Activated naive CD8-positive, alpha-beta T cell treated with anti-CD3 and anti-CD28 coated beads, Interleukin-2, amount 10 ng/mL, durations not matched to agents 7 days and 5 days (primary cell): ENCODE measurements around the gene PLCB3. TPM values are rescaled to one million over a fixed set of nuclear protein-coding genes. Genes with fewer than 3 reads are reported as not detected.

Experiments used
- ATAC-seq: fragments of 150-1000 bp; cut with Tn5 transposase; one replicate; pipeline ENCODE4 v1.10.0; 2021; ENCODE audit warnings: low read depth, moderate library complexity
- POLR2A ChIA-PET: fragments of 350-600 bp; sonication (Branson Sonifier 250); formaldehyde crosslinking; loops from one replicate; lab custom pipeline; 2021; ENCODE audit warnings: antibody characterized with exemption; lab: Charles Lee
- DNase-seq: peaks from one replicate; pipeline ENCODE4 v3.0.0; 2021
- H3K27ac Mint-ChIP-seq: one replicate; pipeline ENCODE4 v1.8.0; 2022; ENCODE audit warnings: mild to moderate bottlenecking, mixed read lengths
- H3K27me3 Mint-ChIP-seq: one replicate; pipeline ENCODE4 v1.8.0; 2022; ENCODE audit warnings: mild to moderate bottlenecking, moderate library complexity, mixed read lengths
- H3K36me3 Mint-ChIP-seq: one replicate; pipeline ENCODE4 v1.8.0; 2021; ENCODE audit warnings: mild to moderate bottlenecking, mixed read lengths
- H3K4me1 Mint-ChIP-seq: one replicate; pipeline ENCODE4 v1.8.0; 2021; ENCODE audit warnings: mixed read lengths
- H3K4me3 Mint-ChIP-seq: one replicate; pipeline ENCODE4 v1.8.0; 2022; ENCODE audit warnings: mild to moderate bottlenecking, moderate library complexity, mixed read lengths
- H3K9me3 Mint-ChIP-seq: one replicate; pipeline ENCODE4 v1.8.0; 2021; ENCODE audit warnings: mixed read lengths
- total RNA-seq, 2 experiments: library from RNA; stranded (reverse); gene quantifications; one replicate each; pipeline ENCODE4 v1.2.3, GENCODE V29; 2021

The PLCB3 gene
- total RNA-seq, 2 experiments from 2014 or later: 18.6 to 18.9 TPM

DNA sequence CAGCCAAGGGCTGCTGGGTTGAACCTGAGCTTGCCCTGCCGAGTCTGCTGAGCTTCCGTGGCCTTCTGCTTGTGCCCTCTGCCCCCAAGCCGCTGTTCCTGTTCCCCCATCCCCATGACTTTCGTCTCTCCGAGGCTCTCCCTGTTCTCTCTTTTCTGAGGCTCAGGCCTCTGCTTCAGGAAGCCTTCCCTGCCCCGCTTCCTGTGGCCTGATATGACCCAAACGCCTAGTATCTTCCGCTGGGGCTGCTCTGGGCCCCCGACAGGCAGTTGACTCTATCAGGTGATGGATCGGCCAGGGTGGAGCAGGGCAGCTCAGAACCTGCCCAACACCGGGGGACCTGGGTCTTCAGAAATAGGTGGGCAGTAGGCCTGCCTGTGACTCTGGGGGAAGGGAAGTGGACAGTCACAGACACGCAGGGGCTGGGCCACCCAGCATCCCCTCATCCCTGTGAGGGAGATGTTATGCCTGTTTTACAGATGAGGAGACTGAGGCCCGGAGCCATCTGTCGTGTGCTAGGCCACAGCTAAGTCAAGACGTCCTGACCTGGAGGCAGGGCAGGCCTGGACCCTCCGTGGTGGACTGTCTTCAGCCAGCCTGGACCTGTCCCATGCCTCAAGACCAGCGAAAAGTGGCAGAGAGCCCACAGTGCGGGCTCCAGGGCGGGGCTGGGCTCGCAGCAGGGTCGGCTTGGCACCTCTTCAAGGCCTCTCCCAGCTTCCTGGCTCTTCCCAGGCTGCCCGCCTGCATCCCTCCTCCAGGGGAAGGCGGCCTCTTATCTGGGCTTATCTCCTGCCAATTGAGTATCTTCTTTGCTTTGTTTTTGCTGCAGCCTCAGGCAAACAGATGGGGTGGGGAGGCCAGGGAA is 16.9 kb downstream of the PLCB3 start:
- H3K36me3 Mint-ChIP-seq: peaks cover 6% of the 10 kb centered on the region
- peak overlapping the region; percentile 96 for H3K4me3 Mint-ChIP-seq
- peak overlapping the region; percentile 96 for H3K27ac Mint-ChIP-seq
- no peaks in the 10 kb centered on the region for H3K9me3 Mint-ChIP-seq
- DNase-seq (no peak), ATAC-seq (no peak)
- no peaks in the 10 kb centered on the region for H3K27me3 Mint-ChIP-seq
- peaks cover 23% of the 10 kb centered on the region for H3K4me1 Mint-ChIP-seq
- POLR2A ChIA-PET: interaction anchor here (0.6 to 6.0 kb wide), 15 partner anchors 10 to 86 kb away, joined by 3 to 94 read pairs (median 13); partner anchors contain the start of genes BAD, ESRRA, FERMT3 and FKBP2

DNA sequence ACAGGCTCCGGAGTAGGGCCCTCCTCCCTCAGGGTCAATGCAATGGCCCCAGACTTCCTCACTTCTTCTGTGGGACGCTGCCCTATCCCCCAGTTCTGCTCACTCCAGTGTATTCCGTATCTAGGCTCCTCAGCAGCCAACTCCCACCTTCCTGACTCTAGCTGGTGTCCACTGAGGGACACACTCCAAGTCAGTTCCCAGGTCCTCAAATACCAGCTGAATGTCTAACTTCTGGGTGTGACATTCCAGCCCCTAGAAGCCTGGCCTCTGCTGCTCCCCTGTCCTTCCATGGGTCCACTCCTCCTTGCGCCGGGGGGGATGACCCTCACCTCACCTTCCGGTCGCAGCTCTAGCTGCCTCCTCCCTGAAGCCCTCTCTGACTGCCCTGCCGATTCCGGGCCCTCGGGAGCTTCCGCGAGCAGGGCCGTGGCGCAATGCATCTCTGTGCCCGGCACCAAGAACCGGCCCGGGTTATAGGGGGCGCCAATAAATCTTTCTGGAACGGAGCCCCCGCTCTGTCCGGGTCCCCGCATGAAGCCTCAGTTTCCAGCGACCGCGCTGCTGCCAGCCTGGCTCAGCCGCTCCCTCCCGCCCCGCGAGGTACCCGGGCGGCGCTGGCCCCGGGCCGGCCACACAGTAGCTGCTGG is 17.7 kb downstream of the PLCB3 start:
- H3K4me3 Mint-ChIP-seq: peak overlapping the region; percentile 96

GRCh38 chr11:64269540-64270220 is 18.4 kb downstream of the PLCB3 start:
- Mint-ChIP-seq H3K27me3 (no peaks in the 10 kb centered on the region), H3K4me3 (peak overlapping the region; percentile 96), H3K4me1 (peaks cover 23% of the 10 kb centered on the region), H3K9me3 (no peaks in the 10 kb centered on the region), H3K36me3 (peaks cover 6% of the 10 kb centered on the region), H3K27ac (peak overlapping the region; percentile 96)
- DNase-seq (peak; percentile 99), ATAC-seq (peak; percentile 69)
- POLR2A ChIA-PET: interaction anchor here (1.0 to 6.0 kb wide), 16 partner anchors 9 to 83 kb away, joined by 3 to 94 read pairs (median 13); partner anchors contain the start of genes BAD, ESRRA, FERMT3 and FKBP2

More for the DNA sequence above, 17.7 kb downstream of the PLCB3 start:
- DNase-seq (peak; percentile 74), ATAC-seq (peak; percentile 23)
- H3K4me1 Mint-ChIP-seq: peaks cover 23% of the 10 kb centered on the region
- no peaks in the 10 kb centered on the region for H3K9me3 Mint-ChIP-seq
- POLR2A ChIA-PET: interaction anchor here (0.6 to 6.0 kb wide), 15 partner anchors 8 to 86 kb away, joined by 3 to 94 read pairs (median 13); partner anchors contain the start of genes BAD, ESRRA, FERMT3 and FKBP2
- H3K36me3 Mint-ChIP-seq: peaks cover 6% of the 10 kb centered on the region
- H3K27me3 Mint-ChIP-seq: no peaks in the 10 kb centered on the region
- H3K27ac Mint-ChIP-seq: peak overlapping the region; percentile 96

GRCh38 chr11:64275031-64275800 is 23.9 kb downstream of the PLCB3 start:
- H3K4me1 Mint-ChIP-seq: peaks cover 8% of the 10 kb centered on the region
- H3K9me3 Mint-ChIP-seq: no peaks in the 10 kb centered on the region
- no peak overlapping the region for H3K4me3 Mint-ChIP-seq
- no peak overlapping the region for H3K27ac Mint-ChIP-seq
- ATAC-seq (no peak), DNase-seq (no peak)
- POLR2A ChIA-PET: interaction anchor here (1.3 to 2.1 kb wide), 2 partner anchors 9 to 15 kb away, joined by 3 to 7 read pairs; partner anchors contain the start of gene BAD
- H3K27me3 Mint-ChIP-seq: no peaks in the 10 kb centered on the region
- H3K36me3 Mint-ChIP-seq: peaks cover 4% of the 10 kb centered on the region

DNA sequence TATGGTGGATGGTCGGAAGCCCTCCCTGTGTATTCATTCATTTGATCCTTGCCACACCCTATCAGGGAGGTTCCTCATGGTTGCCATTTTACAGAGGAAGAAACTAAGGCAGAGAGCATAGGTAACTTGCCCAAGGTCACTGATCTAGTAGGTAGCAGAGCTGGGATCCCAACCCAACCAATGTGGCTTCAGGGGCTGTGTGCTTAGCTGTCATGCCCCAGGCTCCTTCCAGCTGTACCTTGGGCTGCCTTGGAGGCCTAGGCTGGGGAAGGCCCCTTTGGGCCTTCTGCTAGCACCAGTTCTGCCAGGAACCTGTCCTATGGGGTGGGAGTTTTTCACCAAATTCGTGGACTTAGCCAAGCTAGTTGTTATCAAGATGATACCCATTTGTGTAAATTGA is 24.5 kb downstream of the PLCB3 start:
- Mint-ChIP-seq H3K27me3 (no peaks in the 10 kb centered on the region), H3K4me3 (no peak overlapping the region), H3K36me3 (peaks cover 4% of the 10 kb centered on the region), H3K27ac (no peak overlapping the region), H3K4me1 (peaks cover 4% of the 10 kb centered on the region), H3K9me3 (no peaks in the 10 kb centered on the region)
- ATAC-seq (no peak), DNase-seq (no peak)
- POLR2A ChIA-PET: interaction anchor here (1.3 to 2.1 kb wide), 2 partner anchors 9 to 15 kb away, joined by 3 to 7 read pairs; partner anchors contain the start of gene BAD

DNA sequence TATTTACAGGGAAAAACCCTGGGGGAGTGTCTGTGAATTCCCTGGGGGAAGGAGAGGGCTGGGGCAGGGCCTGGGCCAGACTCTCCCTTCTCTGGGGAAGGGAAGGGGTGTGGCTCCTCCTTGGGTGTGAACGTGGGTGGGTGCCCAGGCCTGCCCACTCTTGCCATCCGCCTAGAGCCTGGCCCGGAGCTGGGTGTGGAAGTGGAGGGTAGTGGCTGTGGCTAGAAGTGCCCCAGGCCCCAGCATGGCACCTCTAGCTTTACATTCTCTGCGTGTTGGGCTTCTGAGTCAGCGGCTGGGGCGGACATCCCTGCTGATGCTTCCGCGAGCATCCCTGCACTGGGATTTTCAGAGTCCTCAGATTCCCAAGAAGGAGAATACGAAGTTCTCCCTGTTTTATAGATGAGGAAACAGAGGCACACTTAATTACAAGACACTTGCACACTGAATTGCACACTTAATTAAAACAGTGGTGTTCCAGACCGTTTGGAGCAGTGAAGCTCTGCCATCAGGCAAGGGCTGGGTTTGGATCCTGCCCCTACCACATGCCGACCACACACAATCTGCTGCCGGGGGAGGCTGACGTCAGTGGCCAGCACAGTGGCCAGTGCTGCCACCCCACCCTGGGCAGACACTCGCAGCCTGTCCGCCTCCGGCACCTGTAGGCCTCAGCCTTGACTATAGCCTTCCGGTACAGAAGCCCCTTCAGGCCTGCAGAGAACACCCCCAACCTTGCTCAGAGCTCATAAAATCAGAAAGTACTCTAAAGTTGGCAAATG is 25.5 kb downstream of the PLCB3 start:
- peaks cover 2% of the 10 kb centered on the region for H3K4me1 Mint-ChIP-seq
- H3K9me3 Mint-ChIP-seq: no peaks in the 10 kb centered on the region
- no peak overlapping the region for H3K4me3 Mint-ChIP-seq
- no peak overlapping the region for H3K27ac Mint-ChIP-seq
- H3K27me3 Mint-ChIP-seq: no peaks in the 10 kb centered on the region
- H3K36me3 Mint-ChIP-seq: peaks cover 7% of the 10 kb centered on the region
- no peak for ATAC-seq
- POLR2A ChIA-PET: interaction anchor here (1.3 to 2.1 kb wide), 3 partner anchors 8 to 28 kb away, joined by 3 to 7 read pairs (median 4); partner anchors contain the start of gene BAD
- DNase-seq: no peak

DNA sequence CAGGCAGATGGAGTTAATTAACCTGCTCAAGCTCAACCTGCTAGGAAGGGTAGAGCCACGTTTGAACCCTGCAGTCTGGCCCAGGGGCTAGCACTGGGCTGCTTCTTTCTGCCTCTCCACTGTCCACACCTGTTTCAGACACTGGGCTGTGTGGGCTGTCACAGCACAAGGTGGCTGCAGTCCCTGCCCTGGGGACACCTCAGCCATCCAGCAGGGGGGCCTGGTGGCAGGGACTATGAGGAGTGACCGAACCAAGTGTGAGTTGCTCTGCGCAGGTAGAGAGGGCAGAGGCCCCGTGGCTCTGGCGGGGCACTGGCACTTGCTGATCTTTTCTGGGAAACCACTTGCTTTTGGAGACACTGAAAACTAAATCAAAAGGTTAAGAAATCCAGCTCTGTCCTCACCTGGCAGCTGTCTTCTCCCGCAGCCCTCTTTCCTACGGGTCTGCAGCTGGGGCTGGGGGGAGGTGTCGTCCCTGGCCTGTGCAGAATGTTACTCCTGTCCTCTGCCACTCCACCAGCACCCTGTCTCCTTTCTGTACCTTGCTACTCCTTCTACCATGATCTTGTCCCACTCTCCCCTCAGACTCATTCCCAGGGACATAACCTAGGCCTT is 27.4 kb downstream of the PLCB3 start:
- peaks cover 3% of the 10 kb centered on the region for H3K4me1 Mint-ChIP-seq
- H3K27ac Mint-ChIP-seq: no peak overlapping the region
- H3K4me3 Mint-ChIP-seq: no peak overlapping the region
- ATAC-seq: no peak
- H3K9me3 Mint-ChIP-seq: no peaks in the 10 kb centered on the region
- no peak for DNase-seq
- H3K27me3 Mint-ChIP-seq: no peaks in the 10 kb centered on the region
- H3K36me3 Mint-ChIP-seq: peaks cover 13% of the 10 kb centered on the region
- POLR2A ChIA-PET: interaction anchor here (0.9 to 1.3 kb wide), 3 partner anchors 9 to 26 kb away, joined by 3 to 4 read pairs (median 3); no protein-coding TSS in a partner anchor

DNA sequence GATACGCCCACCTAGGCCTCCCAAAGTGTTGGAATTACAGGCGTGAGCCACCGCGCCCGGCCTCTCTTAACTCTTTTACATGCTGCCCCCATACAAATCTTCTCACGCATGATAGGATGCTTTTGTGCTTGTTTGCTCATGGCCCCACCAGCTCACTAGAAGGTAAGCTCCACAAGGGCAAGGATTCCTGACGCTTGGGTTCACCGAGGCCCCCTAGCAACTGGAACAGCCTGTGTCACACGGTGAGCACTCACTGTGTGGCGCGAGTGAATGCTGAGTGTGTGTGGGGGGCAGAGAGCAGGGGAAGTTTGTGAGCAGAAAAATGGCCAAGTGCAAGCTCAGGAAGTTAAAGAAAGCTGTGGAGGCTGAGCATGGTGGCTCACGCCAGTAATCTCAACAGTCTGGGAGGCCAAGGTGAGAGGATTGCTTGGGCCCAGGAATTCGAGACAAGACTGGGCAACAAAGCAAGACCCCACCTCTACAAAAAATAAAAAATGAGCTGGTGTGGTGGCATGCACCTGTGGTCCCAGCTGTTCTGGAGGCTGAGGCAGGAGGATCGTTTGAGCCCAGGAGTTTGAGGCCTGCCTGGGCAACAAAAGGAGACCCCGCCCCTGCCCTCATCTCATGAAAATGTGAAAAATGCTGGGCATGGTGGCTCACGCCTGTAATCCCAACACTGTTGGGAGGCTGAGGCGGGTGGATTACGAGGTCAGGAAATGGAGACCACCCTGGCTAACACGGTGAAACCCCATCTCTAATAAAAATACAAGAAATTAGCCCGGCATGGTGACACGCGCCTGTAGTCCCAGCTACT is 30.8 kb downstream of the PLCB3 start:
- ATAC-seq (no peak), DNase-seq (no peak)
- Mint-ChIP-seq H3K4me1 (peaks cover 8% of the 10 kb centered on the region), H3K4me3 (no peak overlapping the region), H3K27ac (no peak overlapping the region), H3K36me3 (peaks cover 13% of the 10 kb centered on the region), H3K9me3 (no peaks in the 10 kb centered on the region), H3K27me3 (no peaks in the 10 kb centered on the region)
- POLR2A ChIA-PET: interaction anchor here (1.2 to 4.5 kb wide), 3 partner anchors 12 to 75 kb away, joined by 4 to 72 read pairs (median 12); partner anchors contain the start of genes ESRRA and FERMT3

GRCh38 chr11:64283092-64283491 is 31.8 kb downstream of the PLCB3 start:
- peaks cover 13% of the 10 kb centered on the region for H3K36me3 Mint-ChIP-seq
- no peaks in the 10 kb centered on the region for H3K27me3 Mint-ChIP-seq
- H3K9me3 Mint-ChIP-seq: no peaks in the 10 kb centered on the region
- no peak for ATAC-seq
- H3K4me1 Mint-ChIP-seq: peaks cover 8% of the 10 kb centered on the region
- no peak overlapping the region for H3K4me3 Mint-ChIP-seq
- POLR2A ChIA-PET: interaction anchor here (1.2 to 4.5 kb wide), 4 partner anchors 13 to 77 kb away, joined by 3 to 72 read pairs (median 8); partner anchors contain the start of genes ESRRA and FERMT3
- DNase-seq: no peak
- H3K27ac Mint-ChIP-seq: peak overlapping the region; percentile 34

GRCh38 chr11:64284048-64284961 is 33.0 kb downstream of the PLCB3 start, which contains the start of gene BAD:
TSS of gene BAD (minus strand) at chr11:64284665. CDS start at chr11:64284368, 297 bp downstream.
- Mint-ChIP-seq H3K4me3 (peak within 1 kb of the TSS; percentile 85), H3K9me3 (no peaks in the 10 kb centered on the region), H3K27ac (peak within 1 kb of the TSS; percentile 86), H3K27me3 (no peaks in the 10 kb centered on the region), H3K4me1 (peaks cover 8% of the 10 kb centered on the region), H3K36me3 (peaks cover 10% of the 10 kb centered on the region)
- ATAC-seq (peak; percentile 84), DNase-seq (peak; percentile 89)
- POLR2A ChIA-PET: interaction anchor here (0.7 to 4.5 kb wide), 11 partner anchors 9 to 99 kb away, joined by 3 to 72 read pairs (median 7); partner anchors contain the start of genes ESRRA, FERMT3, FKBP2 and PPP1R14B
